Esophagus muscularis mucosa (tissue), 4 donors: ENCODE results near the gene BRD1. TPM values are rescaled to one million over a fixed set of nuclear protein-coding genes. Genes with fewer than 3 reads are reported as not detected.
"Not testable (repeated sequence)": the region's sequence is repeated elsewhere in the genome, so short reads cannot be mapped to it uniquely, and the experiment has no call there.

Source experiments
- DNase-seq: peaks from one replicate; pipeline ENCODE4 v3.0.0-alpha.2; 2017; ENCODE audit errors: extremely low spot score
- H3K27ac ChIP-seq, 4 donors: fragments of 200-600 bp; sonication (generic); replicated peaks in 1 of 4; 1 replicate in 3 of 4; 2 replicates in 1 of 4; pipeline ENCODE4 v1.5.1; 2016 to 2019; ENCODE audit warnings: mild to moderate bottlenecking in 1 of 4
- H3K27me3 ChIP-seq, 4 donors: fragments of 200-600 bp; sonication (generic); one replicate each; pipeline versions ENCODE4 v1.5.1 to v1.6.0; 2016 to 2019
- H3K36me3 ChIP-seq, 4 donors: fragments of 200-600 bp; sonication (generic); one replicate each; pipeline ENCODE4 v1.5.1; 2016 to 2019
- H3K4me1 ChIP-seq, 4 donors: fragments of 200-600 bp; sonication (generic); one replicate each; pipeline ENCODE4 v1.5.1; 2016 to 2019
- H3K4me3 ChIP-seq, 4 donors: fragments of 200-600 bp; sonication (generic); 1 replicate in 2 of 4; 2 replicates in 2 of 4; pipeline ENCODE4 v1.5.1; 2016 to 2019; ENCODE audit warnings: mild to moderate bottlenecking in 4 of 4, moderate library complexity in 1 of 4
- H3K9me3 ChIP-seq, 4 donors: fragments of 200-600 bp; sonication (generic); 1 replicate in 3 of 4; 2 replicates in 1 of 4; pipeline ENCODE4 v1.5.1; 2016 to 2019
- EP300 ChIP-seq: sonication (generic); formaldehyde crosslinking; IDR thresholded peaks from one replicate; pipeline ENCODE4 v1.6.1; 2017; ENCODE audit warnings: antibody characterized with exemption
- POLR2A ChIP-seq: fragments of 450-650 bp; IDR thresholded peaks from one replicate; pipeline ENCODE4 v1.6.1; 2017; ENCODE audit warnings: antibody characterized with exemption, moderate library complexity, mild to moderate bottlenecking, low read depth
- POLR2AphosphoS5 ChIP-seq, 2 donors: sonication (generic); formaldehyde crosslinking; IDR thresholded peaks; one replicate each; pipeline ENCODE4 v1.6.1; 2017; ENCODE audit warnings: antibody characterized with exemption in 2 of 2
- WGBS: methylation state at CpG from one replicate; pipeline ENCODE4 v1.1.5; 2018; 5-methylcytosine and 5-hydroxymethylcytosine counted together
- intact Hi-C: fragments of 100-400 bp; cut with DNase I; formaldehyde crosslinking; loops from one replicate; pipeline ENCODE4 v1.15.1; 2023
- total RNA-seq, 4 donors: library from RNA; depleted of rRNA; stranded (reverse); fragments of >200 nt; gene quantifications; one replicate each; pipeline versions ENCODE4 v1.1.0 to v1.2.1, GENCODE V29; 2016
- TF ChIP-seq, protein P1 (sequence below), 3 experiments: fragments of 200-600 bp in 2 of 3; fragments of 450-650 bp in 1 of 3; sonication (generic) in 2 of 3; IDR thresholded peaks; one replicate each; pipeline ENCODE4 v1.5.1; 2017 to 2019; ENCODE audit warnings: antibody characterized with exemption in 3 of 3, mild to moderate bottlenecking in 2 of 3, moderate library complexity in 1 of 3

BRD1 gene
- total RNA-seq, 4 donors from 2014 or later: 36.5 to 54.1 (median 51.4) TPM

DNA sequence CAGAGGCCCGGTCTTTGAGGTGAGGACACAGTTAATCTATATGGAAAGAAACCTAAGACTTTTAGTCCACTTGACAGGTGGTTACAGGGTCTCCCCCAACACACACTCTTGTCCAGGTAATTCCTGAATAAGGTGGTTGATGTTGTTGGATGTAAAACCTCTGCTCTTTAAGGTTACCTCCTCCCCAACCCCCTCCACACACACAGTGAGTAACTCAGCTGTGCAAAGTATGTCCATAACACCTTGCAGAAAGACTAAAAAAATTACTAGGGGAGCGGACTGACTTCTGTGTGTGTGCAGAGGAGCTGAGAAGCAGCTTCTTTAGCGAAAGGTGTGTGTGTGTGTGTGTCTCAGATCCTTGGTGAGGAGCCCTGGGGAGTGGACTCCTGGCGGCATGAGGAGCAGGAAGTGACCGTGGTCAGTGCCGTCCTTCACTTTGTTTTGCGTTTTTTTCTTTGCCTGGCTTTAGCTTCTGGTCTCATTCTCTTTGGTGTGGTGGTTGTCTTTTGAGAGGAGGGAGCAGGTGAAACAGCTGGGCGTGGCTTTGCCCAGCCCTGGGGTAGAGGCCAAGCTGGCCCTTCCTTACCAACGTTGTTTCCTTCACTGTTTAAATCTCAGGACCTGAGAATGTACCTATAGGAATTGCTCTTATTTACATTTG is 27.7 kb upstream of the BRD1 start:
- Histone ChIP-seq H3K9me3 (no peaks in the 10 kb centered on the region), H3K36me3 (peaks cover 0 to 7% (median 0%) of the 10 kb centered on the region in 4 donors), H3K4me1 (peaks cover 19 to 32% (median 31%) of the 10 kb centered on the region in 4 donors), H3K27me3 (peaks cover 0 to 5% (median 2%) of the 10 kb centered on the region in 4 donors), H3K27ac (peak overlapping the region in 3 of 4 donors; percentile 28 to 72 (median 68)), H3K4me3 (peak overlapping the region; percentile 64 to 84 (median 76))
- WGBS: 45% methylated on average over 9 of the region's 9 CpGs
- intact Hi-C loops: no loop called here
- TF ChIP-seq EP300: no peak
- no peak for DNase-seq

DNA sequence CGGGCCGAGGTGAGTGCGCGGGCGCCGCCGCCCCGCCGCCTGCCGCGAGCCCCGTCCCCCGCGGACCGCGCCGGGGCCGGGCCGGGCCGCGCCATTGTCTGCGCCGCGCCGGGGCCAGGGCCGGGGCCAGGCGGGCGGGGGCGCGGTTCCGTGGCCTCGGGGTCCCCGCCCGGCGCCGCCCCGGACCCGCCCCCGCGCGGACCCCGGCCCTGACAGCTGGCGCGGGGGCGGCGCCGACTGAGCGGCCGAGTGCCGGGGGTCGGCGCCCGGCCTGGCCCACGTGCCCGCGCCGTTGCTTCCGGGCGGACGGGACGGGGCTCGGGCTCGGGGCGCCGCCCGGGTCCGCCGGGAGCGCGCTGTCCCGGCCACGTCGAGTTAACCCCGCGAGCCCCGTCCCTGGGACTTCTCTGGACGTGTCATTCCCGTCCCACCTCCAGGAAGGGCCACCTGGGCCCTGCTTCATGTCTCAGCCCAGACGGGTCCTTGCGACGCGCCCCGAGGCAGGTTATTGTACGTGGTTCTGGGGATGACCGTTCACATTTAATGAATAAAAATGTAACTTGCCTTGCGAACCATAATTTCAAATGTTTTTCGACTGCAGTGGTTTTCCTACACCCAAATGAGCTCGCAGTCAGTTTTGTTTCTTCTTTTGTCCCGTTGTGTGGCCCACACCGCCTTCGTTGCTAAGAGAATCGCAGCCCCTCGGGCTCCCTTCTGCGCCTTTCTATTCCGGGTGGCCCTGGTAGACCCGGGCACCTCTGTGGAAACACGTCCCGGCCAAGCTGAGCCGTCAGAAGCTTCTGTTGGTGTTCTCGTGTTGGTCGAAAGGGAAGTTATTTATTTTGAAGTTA is 26.5 kb upstream of the BRD1 start:
- Histone ChIP-seq H3K9me3 (no peaks in the 10 kb centered on the region), H3K4me3 (peak overlapping the region; percentile 64 to 84 (median 76)), H3K4me1 (peaks cover 27 to 42% (median 41%) of the 10 kb centered on the region in 4 donors), H3K27ac (peak overlapping the region; percentile 68 to 74 (median 70)), H3K36me3 (peaks cover 0 to 7% (median 0%) of the 10 kb centered on the region in 4 donors), H3K27me3 (peaks cover 2 to 17% (median 14%) of the 10 kb centered on the region in 4 donors)
- WGBS: 0% methylated on average over 31 of the region's 101 CpGs
- intact Hi-C loops: loop anchor here (2.0 kb wide), 2 partner anchors 27 to 63 kb away; partner anchors contain the start of gene BRD1
- TF ChIP-seq POLR2AphosphoS5 (IDR thresholded peaks at IDR 0.05): no peak
- TF ChIP-seq POLR2A: no peak
- TF ChIP-seq, protein P1, sequence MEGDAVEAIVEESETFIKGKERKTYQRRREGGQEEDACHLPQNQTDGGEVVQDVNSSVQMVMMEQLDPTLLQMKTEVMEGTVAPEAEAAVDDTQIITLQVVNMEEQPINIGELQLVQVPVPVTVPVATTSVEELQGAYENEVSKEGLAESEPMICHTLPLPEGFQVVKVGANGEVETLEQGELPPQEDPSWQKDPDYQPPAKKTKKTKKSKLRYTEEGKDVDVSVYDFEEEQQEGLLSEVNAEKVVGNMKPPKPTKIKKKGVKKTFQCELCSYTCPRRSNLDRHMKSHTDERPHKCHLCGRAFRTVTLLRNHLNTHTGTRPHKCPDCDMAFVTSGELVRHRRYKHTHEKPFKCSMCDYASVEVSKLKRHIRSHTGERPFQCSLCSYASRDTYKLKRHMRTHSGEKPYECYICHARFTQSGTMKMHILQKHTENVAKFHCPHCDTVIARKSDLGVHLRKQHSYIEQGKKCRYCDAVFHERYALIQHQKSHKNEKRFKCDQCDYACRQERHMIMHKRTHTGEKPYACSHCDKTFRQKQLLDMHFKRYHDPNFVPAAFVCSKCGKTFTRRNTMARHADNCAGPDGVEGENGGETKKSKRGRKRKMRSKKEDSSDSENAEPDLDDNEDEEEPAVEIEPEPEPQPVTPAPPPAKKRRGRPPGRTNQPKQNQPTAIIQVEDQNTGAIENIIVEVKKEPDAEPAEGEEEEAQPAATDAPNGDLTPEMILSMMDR (IDR thresholded peaks at IDR 0.05): no peak
- TF ChIP-seq EP300: no peak
- no peak for DNase-seq

DNA sequence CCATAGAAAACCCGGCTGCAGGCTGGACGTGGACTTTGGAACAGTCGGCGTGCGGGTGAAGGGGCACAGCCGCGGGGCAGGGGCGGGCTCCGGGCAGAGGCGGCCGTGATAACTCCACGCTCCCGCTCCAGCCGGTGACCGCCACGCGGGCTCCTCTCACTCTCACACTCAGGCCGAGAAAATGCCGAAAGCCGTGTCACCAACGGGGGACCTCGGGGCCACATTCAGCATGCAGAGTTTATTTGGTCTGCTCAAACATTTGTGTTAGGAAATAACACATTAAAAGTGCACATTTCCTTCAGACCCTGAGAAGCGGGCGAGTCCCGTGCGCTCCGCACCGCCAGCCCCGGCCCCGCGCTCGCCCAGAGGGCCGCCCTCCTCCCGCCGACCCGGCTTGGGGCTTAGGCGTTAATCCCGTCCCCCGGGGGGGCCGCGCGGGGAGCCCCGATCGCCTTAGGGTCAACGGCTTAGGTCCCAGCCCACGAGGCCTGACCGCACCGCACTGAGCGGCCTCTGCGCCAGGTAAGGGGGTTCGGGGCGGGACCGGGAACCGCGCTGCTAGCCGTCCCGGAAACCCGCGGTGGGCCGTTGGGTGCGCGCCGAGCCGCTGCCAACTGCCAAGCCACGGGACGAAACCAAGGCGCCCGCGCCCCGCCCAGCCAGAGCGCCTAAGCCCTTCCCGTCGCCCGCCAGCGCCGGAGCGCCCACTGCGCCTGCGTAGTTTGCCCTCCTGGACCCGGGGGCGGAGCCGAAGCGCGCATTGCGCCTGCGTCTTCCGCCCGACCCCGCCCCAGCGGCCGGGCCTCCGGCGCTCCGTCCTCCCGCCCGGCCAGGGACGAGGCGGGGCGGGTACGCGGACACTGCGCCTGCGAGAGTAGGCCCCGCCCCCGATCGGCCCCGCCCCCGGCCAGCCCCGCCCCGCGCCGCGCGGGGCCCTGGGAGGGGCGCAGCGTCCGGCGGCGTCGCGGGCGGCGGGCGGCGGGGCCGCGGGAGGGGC is 25.5 kb upstream of the BRD1 start, which contains the start of gene ZBED4:
Gene ZBED4, plus strand, starts transcription at position 947 of the 997 bp plus-strand sequence. CDS start 29,819 bp downstream, outside the sequence.
- H3K9me3 ChIP-seq: no peaks in the 10 kb centered on the region
- intact Hi-C loops: loop anchor here (2.0 kb wide), 2 partner anchors 26 to 64 kb away; partner anchors contain the start of gene BRD1
- TF ChIP-seq POLR2AphosphoS5 (IDR thresholded peaks at IDR 0.05): peak; percentile 83 to 89
- TF ChIP-seq POLR2A: peak; percentile 50
- TF ChIP-seq EP300: no peak
- WGBS: 0% methylated on average over 10 of the region's 127 CpGs
- H3K27ac ChIP-seq: peak within 1 kb of the TSS; percentile 91 to 95 (median 92)
- H3K27me3 ChIP-seq: peaks cover 13 to 27% (median 24%) of the 10 kb centered on the region in 4 donors
- H3K36me3 ChIP-seq: peaks cover 0 to under 1% (median 0%) of the 10 kb centered on the region in 4 donors
- DNase-seq: peak; percentile 98
- peaks cover 37 to 52% (median 51%) of the 10 kb centered on the region in 4 donors for H3K4me1 ChIP-seq
- peak within 1 kb of the TSS; percentile 81 to 84 (median 84) for H3K4me3 ChIP-seq

DNA sequence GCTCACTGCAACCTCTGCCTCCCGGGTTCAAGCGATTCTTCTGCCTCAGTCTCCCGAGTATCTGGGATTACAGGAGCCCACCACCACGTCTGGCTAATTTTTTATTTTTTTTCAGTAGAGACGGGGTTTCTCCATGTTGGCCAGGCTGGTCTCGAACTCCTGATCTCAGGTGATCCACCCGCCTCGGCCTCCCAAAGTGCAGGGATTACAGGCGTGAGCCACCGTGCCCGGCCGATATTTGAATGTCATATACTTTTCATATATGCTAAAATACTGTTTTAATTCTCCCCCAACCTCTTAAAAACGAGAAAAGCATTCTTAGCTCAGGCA is 24.9 kb upstream of the BRD1 start:
- WGBS: 63% methylated on average over 13 of the region's 13 CpGs
- not testable (repeated sequence) for DNase-seq, H3K36me3 ChIP-seq, H3K9me3 ChIP-seq
- H3K4me3 ChIP-seq: peak overlapping the region; percentile 81 to 84 (median 84)
- peak overlapping the region; percentile 91 to 95 (median 92) for H3K27ac ChIP-seq
- peaks cover 38 to 58% (median 54%) of the 10 kb centered on the region in 4 donors for H3K4me1 ChIP-seq
- intact Hi-C loops: loop anchor here (2.0 kb wide), 2 partner anchors 26 to 64 kb away; partner anchors contain the start of gene BRD1
- H3K27me3 ChIP-seq: peaks cover 14 to 33% (median 30%) of the 10 kb centered on the region in 4 donors

DNA sequence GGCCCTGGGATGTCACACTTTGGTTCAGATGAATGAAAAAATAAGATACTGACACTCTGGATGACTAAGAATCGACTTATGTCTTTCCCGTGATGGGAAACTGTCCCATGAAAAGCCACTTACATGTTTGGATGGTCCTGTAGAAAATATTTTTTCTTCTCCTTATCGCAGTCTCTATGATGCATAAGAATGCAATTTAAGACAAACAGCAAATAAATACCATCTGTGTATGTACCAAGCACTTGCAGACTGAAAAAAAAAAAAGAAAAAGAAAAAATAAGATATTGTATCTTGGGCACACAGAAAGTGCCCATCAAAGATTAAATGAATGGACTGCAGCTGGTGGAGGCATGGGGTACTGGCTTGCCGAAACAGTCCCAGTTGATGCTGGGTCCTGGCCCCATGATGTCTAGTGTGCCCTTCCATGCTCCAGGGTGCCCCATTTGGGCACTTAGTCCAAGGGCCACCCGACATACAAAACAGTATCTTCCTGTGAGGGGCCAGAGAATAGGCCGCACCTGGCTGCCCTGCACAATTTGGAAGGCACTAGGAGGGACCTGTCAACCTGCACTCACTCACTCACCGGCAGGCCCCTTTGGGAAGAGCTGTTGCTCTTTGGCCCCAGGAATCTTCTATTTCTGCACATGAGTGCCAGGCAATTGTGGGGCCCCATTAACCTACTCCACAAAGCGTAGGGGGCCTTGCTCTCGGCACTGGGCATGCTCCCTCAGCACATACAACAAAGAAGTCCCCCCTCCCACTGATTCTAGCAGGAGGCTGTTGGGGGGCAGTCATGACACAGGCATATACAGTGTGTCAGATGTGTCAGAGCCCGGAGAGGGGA is 23.5 kb upstream of the BRD1 start:
- H3K36me3 ChIP-seq: no peaks in the 10 kb centered on the region
- intact Hi-C loops: no loop called here
- peaks cover 14 to 44% (median 30%) of the 10 kb centered on the region in 4 donors for H3K27me3 ChIP-seq
- no peaks in the 10 kb centered on the region for H3K9me3 ChIP-seq
- no peak overlapping the region for H3K4me3 ChIP-seq
- no peak for TF ChIP-seq POLR2A
- 76% methylated on average over 10 of the region's 10 CpGs for WGBS
- H3K4me1 ChIP-seq: peaks cover 38 to 56% (median 52%) of the 10 kb centered on the region in 4 donors
- DNase-seq: no peak
- H3K27ac ChIP-seq: no peak overlapping the region
